ENCODE measurements around the gene TMEM222.

TMEM222 gene

DNA sequence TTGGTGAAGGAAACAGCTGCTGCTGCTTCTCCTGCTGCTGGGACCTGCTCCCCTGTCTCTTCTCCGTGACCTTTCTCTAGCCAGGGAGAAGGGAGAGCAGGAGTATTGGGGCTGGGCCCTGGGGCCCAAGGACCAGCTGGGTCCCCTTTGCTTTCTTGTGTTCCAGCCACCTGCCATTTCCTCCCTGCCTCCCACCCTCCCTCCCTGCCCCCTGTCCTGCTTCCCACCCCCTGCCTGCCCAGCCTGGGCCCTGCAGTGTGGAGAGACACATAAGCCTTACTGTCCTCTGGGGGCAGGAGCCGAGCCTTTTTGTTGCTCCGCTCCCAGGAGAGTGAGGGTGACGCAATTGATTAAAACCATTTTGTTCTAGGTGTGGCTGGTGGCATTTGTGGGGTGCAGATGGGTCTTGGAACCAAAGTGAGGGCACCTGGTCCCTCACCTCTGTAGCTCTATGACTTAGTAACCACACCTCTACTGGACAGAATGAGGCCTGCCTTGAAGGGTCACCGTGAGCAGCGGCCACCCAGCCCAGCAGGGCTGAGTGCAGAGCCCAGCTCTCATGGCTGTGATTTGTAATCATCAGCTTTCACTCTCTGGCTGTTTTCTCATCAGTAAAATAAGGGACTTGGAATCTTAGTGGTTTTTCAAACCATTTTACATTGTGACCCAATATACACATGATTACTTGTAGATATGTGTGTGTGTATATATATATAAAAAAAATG, 13.9 kb upstream of the TMEM222 start:
- TF ChIP-seq CTCF (IDR thresholded peaks at IDR 0.05; ENCODE audit: extremely low read depth, missing control alignments) = no peak
- DNase-seq (ENCODE audit: low spot score) = no peak

- DNase-seq (ENCODE audit: low spot score) = no peak
- TF ChIP-seq CTCF (IDR thresholded peaks at IDR 0.05; ENCODE audit: extremely low read depth, missing control alignments) = no peak
These were observed 7.8 kb upstream of the TMEM222 start for GRCh38 chr1:27314169-27314568.

GRCh38 chr1:27314737-27315136, 7.2 kb upstream of the TMEM222 start:
- no peak for TF ChIP-seq CTCF (IDR thresholded peaks at IDR 0.05; ENCODE audit: extremely low read depth, missing control alignments)
- DNase-seq (ENCODE audit: low spot score) = no peak

- no peak for TF ChIP-seq CTCF (IDR thresholded peaks at IDR 0.05; ENCODE audit: extremely low read depth, missing control alignments)
- no peak for DNase-seq (ENCODE audit: low spot score)
These were observed 5.1 kb upstream of the TMEM222 start for GRCh38 chr1:27316860-27317259.

- TF ChIP-seq CTCF (IDR thresholded peaks at IDR 0.05; ENCODE audit: extremely low read depth, missing control alignments) = no peak
- no peak for DNase-seq (ENCODE audit: low spot score)
These were observed 3.8 kb upstream of the TMEM222 start for GRCh38 chr1:27318136-27318535.

- TF ChIP-seq CTCF (IDR thresholded peaks at IDR 0.05; ENCODE audit: extremely low read depth, missing control alignments) = no peak
- no peak for DNase-seq (ENCODE audit: low spot score)
These were observed 3.4 kb upstream of the TMEM222 start for GRCh38 chr1:27318596-27318995.

- no peak for TF ChIP-seq CTCF (IDR thresholded peaks at IDR 0.05; ENCODE audit: extremely low read depth, missing control alignments)
- no peak for DNase-seq (ENCODE audit: low spot score)
These were observed 742 bp downstream of the TMEM222 start for GRCh38 chr1:27322569-27323240.

All from GM20000 (cell line).